RWPE1 (cell line): ENCODE data around the gene COL28A1.

Source experiments
- CTCF ChIA-PET: fragments of 350-600 bp; sonication (Branson Sonifier 250); formaldehyde crosslinking; extraction: SDS; loops from one replicate; lab custom pipeline; 2021; lab: Yijun Ruan, JAX
- POLR2A ChIA-PET: fragments of 400-600 bp; formaldehyde crosslinking; extraction: SDS; loops from one replicate; lab custom pipeline; 2020; ENCODE audit warnings: antibody characterized with exemption; ENCODE audit not compliant: low non-redundant PET; lab: Yijun Ruan, JAX
- DNase-seq: peaks from one replicate; pipeline ENCODE4 v3.0.0; 2012; ENCODE audit warnings: low spot score
- H3K27ac ChIP-seq: fragments of 450-650 bp; 2 replicates; pipeline ENCODE4 v1.5.1; 2017
- TF ChIP-seq, protein P1 (sequence below): fragments of 450-650 bp; conservative IDR thresholded peaks from 2 replicates; pipeline ENCODE4 v1.5.1; 2017; ENCODE audit warnings: low read depth, mild to moderate bottlenecking

Gene COL28A1

DNA sequence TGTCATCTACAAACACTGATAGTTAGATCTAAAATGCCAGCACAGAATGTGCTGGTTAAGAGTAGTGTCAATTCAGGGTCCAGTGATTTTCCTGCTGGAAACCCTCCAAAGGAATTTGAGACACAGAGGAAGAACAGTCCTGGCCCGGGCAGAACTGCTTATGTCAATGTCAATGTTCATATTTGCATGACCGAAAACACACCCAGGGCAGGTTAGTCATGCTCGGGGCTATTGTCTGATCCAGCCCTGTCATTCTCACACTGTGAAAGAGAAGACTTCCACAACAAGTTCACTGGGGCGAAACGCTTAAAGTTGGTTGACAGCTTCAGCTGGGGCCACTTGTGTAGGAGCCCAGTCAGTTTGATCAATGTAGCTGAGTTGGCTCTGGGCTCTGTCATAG is 214.0 kb downstream of the COL28A1 start:
- ChIA-PET POLR2A (no interaction called here), CTCF (interaction anchor here (0.7 kb wide), 1 partner anchor 216 kb away, joined by 3 read pairs; no protein-coding TSS in a partner anchor)
- peak; percentile 55 for DNase-seq
- H3K27ac ChIP-seq = no peak overlapping the region
- TF ChIP-seq, protein P1, sequence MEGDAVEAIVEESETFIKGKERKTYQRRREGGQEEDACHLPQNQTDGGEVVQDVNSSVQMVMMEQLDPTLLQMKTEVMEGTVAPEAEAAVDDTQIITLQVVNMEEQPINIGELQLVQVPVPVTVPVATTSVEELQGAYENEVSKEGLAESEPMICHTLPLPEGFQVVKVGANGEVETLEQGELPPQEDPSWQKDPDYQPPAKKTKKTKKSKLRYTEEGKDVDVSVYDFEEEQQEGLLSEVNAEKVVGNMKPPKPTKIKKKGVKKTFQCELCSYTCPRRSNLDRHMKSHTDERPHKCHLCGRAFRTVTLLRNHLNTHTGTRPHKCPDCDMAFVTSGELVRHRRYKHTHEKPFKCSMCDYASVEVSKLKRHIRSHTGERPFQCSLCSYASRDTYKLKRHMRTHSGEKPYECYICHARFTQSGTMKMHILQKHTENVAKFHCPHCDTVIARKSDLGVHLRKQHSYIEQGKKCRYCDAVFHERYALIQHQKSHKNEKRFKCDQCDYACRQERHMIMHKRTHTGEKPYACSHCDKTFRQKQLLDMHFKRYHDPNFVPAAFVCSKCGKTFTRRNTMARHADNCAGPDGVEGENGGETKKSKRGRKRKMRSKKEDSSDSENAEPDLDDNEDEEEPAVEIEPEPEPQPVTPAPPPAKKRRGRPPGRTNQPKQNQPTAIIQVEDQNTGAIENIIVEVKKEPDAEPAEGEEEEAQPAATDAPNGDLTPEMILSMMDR = no peak

DNA sequence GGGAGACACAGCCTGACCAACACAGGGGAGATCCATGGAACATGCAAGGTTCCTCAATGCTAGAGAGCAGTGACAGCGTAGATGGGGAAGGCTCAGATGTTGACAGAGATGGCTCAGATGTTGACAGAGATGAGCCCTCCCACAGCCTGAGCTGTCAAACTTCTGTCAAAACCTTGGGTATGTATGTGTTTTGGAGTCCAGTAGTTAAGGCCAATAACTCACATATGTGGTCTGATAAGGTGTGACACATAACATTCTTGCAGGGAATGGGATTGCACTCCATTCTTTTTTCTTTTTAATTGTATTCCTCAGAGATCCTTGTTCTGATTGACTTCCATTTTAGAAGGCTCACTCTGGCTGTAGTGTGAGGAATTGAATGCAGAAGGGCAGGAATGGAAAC is 217.1 kb downstream of the COL28A1 start:
- ChIA-PET POLR2A (no interaction called here), CTCF (no interaction called here)
- H3K27ac ChIP-seq = no peak overlapping the region
- TF ChIP-seq, protein P1 = no peak
- DNase-seq = no peak

DNA sequence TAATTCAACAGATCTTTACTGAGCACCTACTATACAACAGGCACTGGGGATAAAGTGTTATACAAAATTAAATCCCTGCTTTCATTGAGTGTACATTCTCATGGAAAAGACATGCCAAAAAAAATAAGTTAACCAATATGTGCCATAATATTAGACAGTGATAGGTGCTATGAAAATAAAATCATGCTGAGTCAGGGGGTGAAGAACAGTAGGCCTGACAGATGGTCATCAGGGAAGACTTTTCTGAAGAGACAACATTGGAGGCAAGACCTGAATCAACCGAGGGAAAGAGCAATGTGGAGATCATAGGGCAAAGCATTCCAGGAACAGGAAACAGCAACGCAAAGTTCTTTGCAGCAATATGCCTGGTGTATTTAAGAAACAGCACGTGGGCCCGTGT is 217.8 kb downstream of the COL28A1 start:
- TF ChIP-seq, protein P1 = no peak
- CTCF ChIA-PET = no interaction called here
- POLR2A ChIA-PET = no interaction called here
- no peak overlapping the region for H3K27ac ChIP-seq
- DNase-seq = no peak

DNA sequence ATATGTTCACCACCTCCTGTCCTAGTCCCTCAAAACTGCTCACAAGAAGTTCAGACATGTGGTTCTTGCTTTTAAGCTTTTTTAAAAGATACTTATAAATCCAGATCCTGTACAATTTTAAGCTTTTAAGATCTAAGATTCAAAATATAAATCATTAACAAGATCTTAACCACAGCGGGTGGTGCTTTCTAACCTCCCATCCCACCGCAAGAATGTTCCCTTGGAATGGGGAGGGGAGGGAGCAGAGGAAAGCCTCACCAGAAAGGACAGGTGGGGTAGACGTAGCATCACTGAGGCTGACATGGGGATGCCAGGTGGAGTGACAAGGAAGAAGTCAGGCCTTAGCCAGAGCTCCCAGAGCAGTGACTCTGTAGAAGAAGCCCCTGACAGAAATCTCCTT is 219.8 kb downstream of the COL28A1 start:
- POLR2A ChIA-PET = no interaction called here
- no peak for DNase-seq
- H3K27ac ChIP-seq = no peak overlapping the region
- CTCF ChIA-PET = no interaction called here
- TF ChIP-seq, protein P1 = no peak

DNA sequence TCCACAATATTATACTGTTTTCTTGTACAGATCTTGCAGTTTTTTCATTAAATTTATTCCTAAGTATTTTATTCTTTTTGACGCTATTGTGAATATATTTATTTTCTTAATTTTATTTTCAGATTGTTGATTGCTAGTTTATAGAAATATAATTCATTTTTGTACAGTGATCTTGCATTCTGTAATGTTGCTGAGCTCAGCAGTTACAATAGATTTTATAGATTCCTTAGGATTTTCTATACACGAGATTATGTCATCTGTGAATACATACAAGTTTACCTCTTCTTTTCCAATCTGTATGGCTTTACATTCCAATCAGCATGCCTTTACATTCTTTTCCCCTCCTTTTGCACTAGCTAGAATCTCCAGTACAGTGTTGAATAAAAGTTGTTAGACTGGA is 223.3 kb downstream of the COL28A1 start:
- POLR2A ChIA-PET = no interaction called here

DNA sequence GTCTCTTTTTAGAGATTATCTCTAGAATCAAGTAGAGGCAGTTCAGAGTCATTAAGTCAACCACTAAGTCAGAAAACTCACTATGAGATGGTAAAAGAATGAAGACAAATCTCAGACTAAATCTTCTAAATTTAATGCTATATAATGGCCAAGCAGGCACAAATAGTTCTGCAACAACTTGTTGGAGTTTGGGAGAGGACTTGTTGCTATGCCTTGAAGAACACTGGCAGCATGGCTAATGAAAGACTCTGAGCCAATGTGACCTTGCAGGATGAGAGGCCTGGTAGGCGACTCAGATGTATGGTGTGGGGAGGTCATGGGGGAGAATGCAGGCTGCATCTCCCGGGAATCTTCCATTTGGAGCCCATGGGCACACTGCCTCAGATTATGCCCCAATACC is 224.7 kb downstream of the COL28A1 start:
- CTCF ChIA-PET = no interaction called here
- POLR2A ChIA-PET = no interaction called here
- no peak for DNase-seq
- TF ChIP-seq, protein P1 = no peak
- H3K27ac ChIP-seq = no peak overlapping the region

More for the DNA sequence above, 223.3 kb downstream of the COL28A1 start:
- TF ChIP-seq, protein P1 = no peak
- no peak overlapping the region for H3K27ac ChIP-seq
- no peak for DNase-seq
- CTCF ChIA-PET = interaction anchor here (0.9 kb wide), 1 partner anchor 10 kb away, joined by 3 read pairs; no protein-coding TSS in a partner anchor
